Ovary (tissue), 9 donors: ENCODE results near the gene SCN5A. TPM values are rescaled to one million over a fixed set of nuclear protein-coding genes. Genes with fewer than 3 reads are reported as not detected.

ENCODE experiments used
- DNase-seq, 5 donors: peaks; one replicate each; pipeline ENCODE4 v3.0.0-alpha.2; 2019 to 2020
- H3K27ac ChIP-seq, 2 donors: fragments of 200-600 bp; one replicate each; pipeline versions ENCODE4 v1.5.1 to v1.8.0; 2019 to 2022
- H3K27me3 ChIP-seq: fragments of 200-600 bp; one replicate; pipeline ENCODE4 v1.8.0; 2022
- H3K36me3 ChIP-seq: fragments of 200-600 bp; sonication (generic); one replicate; pipeline ENCODE4 v1.5.1; 2019
- H3K4me1 ChIP-seq: one replicate; pipeline ENCODE4 v1.8.1; 2013; ENCODE audit warnings: mild to moderate bottlenecking, moderate library complexity; ENCODE audit not compliant: insufficient read depth
- H3K4me3 ChIP-seq: fragments of 200-600 bp; sonication (generic); one replicate; pipeline ENCODE4 v1.5.1; 2017
- H3K9me3 ChIP-seq, 2 donors: fragments of 200-600 bp in 1 of 2; sonication (generic) in 1 of 2; one replicate each; pipeline versions ENCODE4 v1.5.1 to v1.8.1; 2013 to 2019; ENCODE audit warnings: mild to moderate bottlenecking in 1 of 2, moderate library complexity in 1 of 2
- EP300 ChIP-seq: sonication (generic); formaldehyde crosslinking; IDR thresholded peaks from one replicate; pipeline ENCODE4 v1.6.1; 2017; ENCODE audit warnings: antibody characterized with exemption
- POLR2A ChIP-seq: fragments of 450-650 bp; IDR thresholded peaks from one replicate; pipeline ENCODE4 v1.6.1; 2017; ENCODE audit warnings: antibody characterized with exemption, mild to moderate bottlenecking, moderate library complexity
- WGBS, 3 donors: extraction: QIAGEN DNeasy Blood & Tissue Kit in 1 of 3; methylation state at CpG; one replicate each; pipeline versions ENCODE4 v1.1.5 to v1.1.7; 2013 to 2017; 5-methylcytosine and 5-hydroxymethylcytosine counted together
- intact Hi-C, 4 donors: fragments of 100-400 bp; cut with DNase I; formaldehyde crosslinking; loops; one replicate each; pipeline versions ENCODE4 v1.11.0 to v1.15.1; 2022 to 2023
- polyA plus RNA-seq, 2 donors: library from polyadenylated mRNA; stranded (reverse); fragments of 200-250 nt in 1 of 2; fragments of 350-450 nt in 1 of 2; fragmentation: Illumina TruSeq in 1 of 2; extraction: RNeasy Lipid Tissue Mini Kit (QIAGEN cat#74804) in 1 of 2; gene quantifications; one replicate each; pipeline ENCODE4 v1.2.3, GENCODE V29; 2013 to 2014
- small RNA-seq: library from RNA; depleted of rRNA; stranded (forward); fragments of <200 nt; gene quantifications from one replicate; pipeline ENCODE3, GENCODE V24; 2016
- total RNA-seq, 7 donors: library from RNA; depleted of rRNA in 2 of 7; stranded (reverse); fragments of >200 nt in 2 of 7; fragmentation: NEBNext Ultra II Directional in 3 of 7; extraction: Animal tissue kit (Norgen Biotek cat#: 25700) in 3 of 7; gene quantifications; one replicate each; pipeline versions ENCODE4 v1.1.0 to v1.2.4, GENCODE V29; 2016 to 2023
- TF ChIP-seq, protein P1 (sequence below), 3 donors: fragments of 450-650 bp in 2 of 3; fragments of 200-600 bp in 1 of 3; IDR thresholded peaks; one replicate each; pipeline versions ENCODE4 v1.5.1 to v1.8.0; 2016 to 2022; ENCODE audit warnings: antibody characterized with exemption in 3 of 3, mild to moderate bottlenecking in 1 of 3
- donor health status: DM: no; HTN: no; CAD: no; lungs with moderate emphysema.
- donor health status: DM: no; HTN: no; CAD: no.
- donor health status: Bipolar disorder and iron deficiency.
- donor health status: DM: yes; HTN: yes; CAD: no.
- donor health status: DM: no; HTN: no; CAD: no.
- donor health status: DM: yes; HTN: yes; CAD: no.

SCN5A gene
- total and polyA plus RNA-seq, 9 donors: 0.67 to 4.7 (median 2.1) TPM

DNA sequence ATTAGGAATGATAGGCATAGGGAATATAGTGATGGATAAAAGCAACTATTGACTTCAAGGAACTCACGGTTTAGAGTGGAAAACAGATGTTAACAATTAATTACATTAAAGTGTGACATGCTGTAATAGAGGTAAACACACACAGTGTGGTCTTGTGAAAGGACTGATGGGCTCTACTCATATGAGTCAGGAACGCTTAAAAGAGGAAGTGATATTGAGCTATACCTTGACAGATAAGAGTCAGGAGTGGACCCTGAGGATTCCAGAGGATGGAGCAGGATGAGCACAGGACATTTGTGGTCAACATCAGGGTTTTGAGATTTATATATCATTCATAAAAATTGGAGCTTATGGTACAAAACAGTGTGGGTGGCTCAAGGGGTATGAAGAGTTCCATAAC is 142.4 kb downstream of the SCN5A start:
- no peaks in the 10 kb centered on the region for H3K36me3 ChIP-seq
- WGBS, 3 donors: 53 to 68% (median 66%) methylated on average over 2 of the region's 2 CpGs

DNA sequence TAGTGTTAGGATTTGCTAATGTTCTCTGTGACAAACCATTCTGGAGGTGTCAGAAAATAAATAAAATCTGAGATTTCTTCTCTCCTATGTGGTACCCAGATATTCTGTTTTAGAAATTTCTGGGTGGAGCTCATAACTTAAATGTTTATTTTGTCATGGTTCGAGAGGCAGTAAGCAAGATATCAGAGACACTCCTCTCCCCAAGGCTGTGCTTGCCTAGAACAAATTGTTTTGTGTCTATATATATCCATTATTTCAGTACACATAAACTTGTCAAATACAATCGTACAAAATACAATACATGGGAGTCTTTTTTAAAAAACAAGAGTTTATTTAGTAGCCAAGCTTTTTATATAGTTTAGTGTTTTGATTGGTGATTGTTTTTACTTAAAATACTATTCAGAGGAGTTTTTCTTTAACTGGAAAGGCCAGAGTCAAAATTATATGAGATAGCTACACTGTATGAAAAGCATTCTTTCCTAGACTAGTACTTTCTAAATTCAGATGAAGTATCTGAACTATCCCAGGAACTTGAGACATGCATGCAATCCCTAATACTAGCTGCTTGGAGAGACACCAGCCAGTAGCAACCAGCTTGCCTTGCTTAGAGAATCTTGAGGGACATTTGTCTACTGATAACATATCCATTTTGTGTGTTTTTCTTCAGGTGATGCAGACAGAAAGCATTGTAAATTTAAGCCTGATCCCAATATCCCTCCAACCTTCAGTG is 148.6 kb downstream of the SCN5A start:
- 16 to 23% (median 22%) methylated on average over 2 of the region's 2 CpGs for WGBS, 3 donors
- Histone ChIP-seq H3K4me3 (no peak overlapping the region), H3K36me3 (no peaks in the 10 kb centered on the region), H3K9me3 (no peaks in the 10 kb centered on the region), H3K27me3 (no peaks in the 10 kb centered on the region), H3K4me1 (no peaks in the 10 kb centered on the region), H3K27ac (no peak overlapping the region)
- intact Hi-C loops: no loop called here
- DNase-seq: no peak
- TF ChIP-seq POLR2A (no peak), EP300 (no peak)
- TF ChIP-seq, protein P1, sequence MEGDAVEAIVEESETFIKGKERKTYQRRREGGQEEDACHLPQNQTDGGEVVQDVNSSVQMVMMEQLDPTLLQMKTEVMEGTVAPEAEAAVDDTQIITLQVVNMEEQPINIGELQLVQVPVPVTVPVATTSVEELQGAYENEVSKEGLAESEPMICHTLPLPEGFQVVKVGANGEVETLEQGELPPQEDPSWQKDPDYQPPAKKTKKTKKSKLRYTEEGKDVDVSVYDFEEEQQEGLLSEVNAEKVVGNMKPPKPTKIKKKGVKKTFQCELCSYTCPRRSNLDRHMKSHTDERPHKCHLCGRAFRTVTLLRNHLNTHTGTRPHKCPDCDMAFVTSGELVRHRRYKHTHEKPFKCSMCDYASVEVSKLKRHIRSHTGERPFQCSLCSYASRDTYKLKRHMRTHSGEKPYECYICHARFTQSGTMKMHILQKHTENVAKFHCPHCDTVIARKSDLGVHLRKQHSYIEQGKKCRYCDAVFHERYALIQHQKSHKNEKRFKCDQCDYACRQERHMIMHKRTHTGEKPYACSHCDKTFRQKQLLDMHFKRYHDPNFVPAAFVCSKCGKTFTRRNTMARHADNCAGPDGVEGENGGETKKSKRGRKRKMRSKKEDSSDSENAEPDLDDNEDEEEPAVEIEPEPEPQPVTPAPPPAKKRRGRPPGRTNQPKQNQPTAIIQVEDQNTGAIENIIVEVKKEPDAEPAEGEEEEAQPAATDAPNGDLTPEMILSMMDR (IDR thresholded peaks at IDR 0.05): no peak

More for the DNA sequence above, 142.4 kb downstream of the SCN5A start:
- Histone ChIP-seq H3K4me3 (no peak overlapping the region), H3K9me3 (no peaks in the 10 kb centered on the region), H3K27me3 (no peaks in the 10 kb centered on the region), H3K4me1 (no peaks in the 10 kb centered on the region), H3K27ac (no peak overlapping the region)
- intact Hi-C loops: no loop called here
- no peak for TF ChIP-seq POLR2A
- TF ChIP-seq, protein P1 (IDR thresholded peaks at IDR 0.05): no peak
- no peak for TF ChIP-seq EP300
- DNase-seq: no peak

Small RNA genes within 50 kb of the gene (small RNA-seq; reads per million reads assigned to genes)
- not detected for gene RF00019

Other genes with a start within 250 kb of the SCN5A start
- gene ACVR2B, start 195.8 kb downstream of the SCN5A start, total RNA-seq: 10 to 100 TPM in 5 of 7 donors, 1 to 10 TPM in 2; 6.0 to 16.0 (median 10.8) TPM
- gene ACVR2B, start 195.8 kb downstream of the SCN5A start, polyA plus RNA-seq: 1 to 10 TPM; 3.3 to 3.7 TPM
- 10 to 100 TPM in 1 of 7 donors, 1 to 10 TPM in 6; 7.7 to 14.8 (median 9.0) TPM for gene EXOG, start 153.3 kb downstream of the SCN5A start, total RNA-seq
- gene EXOG, start 153.3 kb downstream of the SCN5A start, polyA plus RNA-seq: 10 to 100 TPM in 1 of 2 donors, 1 to 10 TPM in 1; 5.4 to 12.6 TPM
- under 1 TPM in 1 of 7 donors, not detected in 6; 0.05 TPM for gene SCN10A, start 166.5 kb upstream of the SCN5A start, total RNA-seq
- gene SCN10A, start 166.5 kb upstream of the SCN5A start, polyA plus RNA-seq: not detected